Mononuclear cell (primary cell): ENCODE data around the gene KCNMA1. TPM values are rescaled to one million over a fixed set of nuclear protein-coding genes. Genes with fewer than 3 reads are reported as not detected.

Experiments
- H3K27me3 ChIP-seq: 2 replicates; pipeline ENCODE4 v1.6.0; 2011; ENCODE audit warnings: low read length, control low read depth; ENCODE audit not compliant: insufficient read depth
- H3K4me1 ChIP-seq: 2 replicates; pipeline ENCODE4 v1.5.1; 2011; ENCODE audit warnings: mild to moderate bottlenecking, low read length, control low read depth; ENCODE audit not compliant: insufficient read depth
- H3K4me3 ChIP-seq: 2 replicates; pipeline ENCODE4 v1.5.1; 2011; ENCODE audit warnings: mild to moderate bottlenecking, low read length, moderate library complexity
- H3K9me3 ChIP-seq: 2 replicates; pipeline ENCODE4 v1.5.1; 2011; ENCODE audit warnings: low read depth, mild to moderate bottlenecking, control low read depth, low read length
- total RNA-seq: library from RNA; depleted of rRNA; stranded (reverse); fragments of >200 nt; gene quantifications from one replicate; pipeline ENCODE4 v1.2.3, GENCODE V29; 2012

The KCNMA1 gene
- total RNA-seq, 1 donor: 0.42 TPM

DNA sequence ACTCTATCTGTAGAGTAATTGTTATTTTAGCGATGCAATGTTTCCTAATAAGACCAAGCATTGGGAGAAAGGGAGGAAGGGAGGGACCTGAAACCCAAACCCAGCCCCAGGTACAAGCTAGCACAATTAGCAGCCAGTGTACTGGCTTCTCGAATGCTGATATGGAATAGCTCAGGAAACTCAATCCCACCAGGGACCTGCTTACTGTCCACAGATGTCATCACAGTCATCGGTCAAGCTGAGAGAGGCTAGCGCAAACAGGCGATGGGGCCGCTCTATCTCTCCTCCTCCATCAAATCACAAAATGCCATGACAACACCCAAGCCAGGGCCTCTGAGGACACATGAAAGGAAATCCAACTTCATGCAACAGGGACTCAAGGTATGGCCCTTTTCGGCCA lies 192.1 kb downstream of the KCNMA1 start:
- Histone ChIP-seq H3K4me3 (no peak overlapping the region), H3K9me3 (no peaks in the 10 kb centered on the region), H3K4me1 (no peaks in the 10 kb centered on the region), H3K27me3 (no peaks in the 10 kb centered on the region)

DNA sequence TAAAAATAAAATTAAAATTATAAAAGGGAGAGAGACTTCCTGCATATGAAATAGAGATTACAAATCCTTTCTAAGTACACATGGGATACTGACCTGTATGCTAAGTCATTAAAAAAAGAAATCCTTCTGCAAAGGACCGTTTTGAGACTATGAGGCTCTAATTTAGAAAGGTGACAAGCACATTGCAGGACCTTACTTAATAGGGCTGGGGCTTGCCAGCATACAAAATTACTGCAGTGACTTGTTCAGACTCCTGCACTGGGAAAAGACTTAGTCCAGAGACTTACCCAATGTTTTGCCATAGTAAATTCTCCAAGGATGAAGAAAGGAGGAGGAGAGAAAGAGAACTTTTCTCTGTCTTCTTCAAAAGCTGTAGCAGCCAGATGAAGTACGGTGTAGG lies 193.6 kb downstream of the KCNMA1 start:
- no peaks in the 10 kb centered on the region for H3K4me1 ChIP-seq
- no peak overlapping the region for H3K4me3 ChIP-seq
- no peaks in the 10 kb centered on the region for H3K9me3 ChIP-seq
- no peaks in the 10 kb centered on the region for H3K27me3 ChIP-seq

DNA sequence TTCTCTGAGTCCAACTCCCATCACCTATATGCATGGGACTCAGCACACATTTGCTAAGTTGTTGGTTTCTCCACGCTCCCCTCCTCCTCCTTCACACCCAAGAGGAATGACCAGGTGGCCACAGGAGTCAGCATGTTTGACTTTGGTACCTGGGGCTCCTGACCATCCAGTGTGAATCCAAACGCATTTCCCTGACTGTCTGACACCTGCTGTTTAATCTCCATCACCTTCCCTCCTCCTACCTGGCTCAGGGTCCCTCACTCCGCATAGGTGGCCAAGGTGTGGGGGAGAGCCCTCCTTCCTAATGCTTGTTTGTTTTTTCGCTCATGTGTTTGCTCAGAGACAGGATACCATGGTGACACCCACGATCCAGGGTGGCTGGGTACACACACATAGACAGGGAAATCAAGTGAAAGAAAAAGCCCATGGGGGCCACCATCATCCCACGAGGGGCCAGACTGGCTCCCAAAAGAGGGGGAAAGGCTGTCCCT lies 194.9 kb downstream of the KCNMA1 start:
- H3K4me3 ChIP-seq: no peak overlapping the region
- H3K27me3 ChIP-seq: no peaks in the 10 kb centered on the region
- no peaks in the 10 kb centered on the region for H3K9me3 ChIP-seq
- no peaks in the 10 kb centered on the region for H3K4me1 ChIP-seq

- Histone ChIP-seq H3K9me3 (no peaks in the 10 kb centered on the region), H3K4me1 (no peaks in the 10 kb centered on the region), H3K4me3 (no peak overlapping the region), H3K27me3 (no peaks in the 10 kb centered on the region)
Observed at GRCh38 chr10:77441353-77442166, 196.0 kb downstream of the KCNMA1 start.

GRCh38 chr10:77436257-77436975 lies 201.2 kb downstream of the KCNMA1 start:
- H3K9me3 ChIP-seq: no peaks in the 10 kb centered on the region
- H3K27me3 ChIP-seq: no peaks in the 10 kb centered on the region
- no peak overlapping the region for H3K4me3 ChIP-seq
- no peaks in the 10 kb centered on the region for H3K4me1 ChIP-seq

GRCh38 chr10:77433546-77433945 lies 204.1 kb downstream of the KCNMA1 start:
- no peak overlapping the region for H3K4me3 ChIP-seq
- H3K9me3 ChIP-seq: no peaks in the 10 kb centered on the region
- H3K27me3 ChIP-seq: no peaks in the 10 kb centered on the region
- no peaks in the 10 kb centered on the region for H3K4me1 ChIP-seq

- Histone ChIP-seq H3K4me3 (no peak overlapping the region), H3K4me1 (no peaks in the 10 kb centered on the region), H3K27me3 (no peaks in the 10 kb centered on the region), H3K9me3 (no peaks in the 10 kb centered on the region)
Observed at GRCh38 chr10:77431980-77432797, 205.4 kb downstream of the KCNMA1 start.

- Histone ChIP-seq H3K9me3 (no peaks in the 10 kb centered on the region), H3K27me3 (no peaks in the 10 kb centered on the region), H3K4me1 (no peaks in the 10 kb centered on the region), H3K4me3 (no peak overlapping the region)
Observed at GRCh38 chr10:77431209-77431611, 206.4 kb downstream of the KCNMA1 start.

- Histone ChIP-seq H3K4me1 (no peaks in the 10 kb centered on the region), H3K4me3 (no peak overlapping the region), H3K9me3 (no peaks in the 10 kb centered on the region), H3K27me3 (no peaks in the 10 kb centered on the region)
Observed at GRCh38 chr10:77430530-77430929, 207.1 kb downstream of the KCNMA1 start.

DNA sequence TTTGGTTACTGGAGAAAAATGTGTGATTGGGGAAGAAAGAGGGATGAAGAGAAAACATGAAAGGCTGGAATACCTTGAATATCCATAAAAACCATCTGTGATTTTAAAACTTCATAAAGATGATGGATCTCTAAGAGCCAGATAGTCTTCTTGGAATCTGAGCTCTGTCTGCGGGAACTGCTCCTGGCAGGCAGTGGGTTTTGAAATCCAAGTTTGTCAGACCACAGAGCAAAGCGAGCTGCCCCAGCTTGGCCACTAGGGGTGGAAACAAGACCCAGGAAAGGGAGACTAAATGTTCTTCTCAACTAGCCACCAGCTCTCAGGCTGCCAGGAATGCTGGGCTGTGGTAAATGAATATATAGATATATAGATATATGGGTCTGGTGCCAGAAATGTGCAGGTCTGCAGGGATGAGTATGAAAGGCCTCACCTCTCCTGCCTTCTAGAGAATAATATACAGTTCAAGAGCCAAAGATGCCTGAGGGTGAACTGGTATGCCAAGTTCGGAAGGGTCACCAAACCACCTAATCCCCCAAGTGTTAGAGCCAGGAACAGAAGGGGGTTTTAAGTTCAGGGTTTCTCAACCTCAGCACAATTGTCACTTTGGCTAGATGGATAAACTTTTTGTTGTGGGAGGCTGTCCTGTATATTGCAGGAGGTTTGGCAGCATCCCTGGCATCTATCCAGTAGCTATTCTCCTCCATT lies 208.8 kb downstream of the KCNMA1 start:
- no peak overlapping the region for H3K4me3 ChIP-seq
- H3K27me3 ChIP-seq: no peaks in the 10 kb centered on the region
- no peaks in the 10 kb centered on the region for H3K9me3 ChIP-seq
- no peaks in the 10 kb centered on the region for H3K4me1 ChIP-seq

DNA sequence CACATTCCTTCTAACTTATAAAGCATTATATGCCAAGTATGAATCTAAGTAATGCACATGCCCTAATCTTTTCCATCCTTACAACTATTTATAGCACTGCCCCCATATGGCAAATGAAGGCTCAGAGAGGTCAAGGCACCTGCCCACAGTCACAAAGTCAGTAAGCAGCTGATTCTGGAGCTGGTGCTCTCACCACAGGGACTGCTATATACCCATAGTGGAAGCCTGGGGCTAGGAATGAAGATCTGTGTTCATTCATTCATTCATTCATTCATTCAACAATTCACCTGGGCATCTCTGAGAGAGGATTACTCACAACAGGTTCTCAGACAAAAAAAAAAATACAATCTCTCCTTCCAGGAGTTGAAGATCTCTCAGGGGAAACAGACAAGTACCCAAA lies 213.4 kb downstream of the KCNMA1 start:
- H3K9me3 ChIP-seq: no peaks in the 10 kb centered on the region
- H3K27me3 ChIP-seq: no peaks in the 10 kb centered on the region
- no peak overlapping the region for H3K4me3 ChIP-seq
- H3K4me1 ChIP-seq: no peaks in the 10 kb centered on the region

DNA sequence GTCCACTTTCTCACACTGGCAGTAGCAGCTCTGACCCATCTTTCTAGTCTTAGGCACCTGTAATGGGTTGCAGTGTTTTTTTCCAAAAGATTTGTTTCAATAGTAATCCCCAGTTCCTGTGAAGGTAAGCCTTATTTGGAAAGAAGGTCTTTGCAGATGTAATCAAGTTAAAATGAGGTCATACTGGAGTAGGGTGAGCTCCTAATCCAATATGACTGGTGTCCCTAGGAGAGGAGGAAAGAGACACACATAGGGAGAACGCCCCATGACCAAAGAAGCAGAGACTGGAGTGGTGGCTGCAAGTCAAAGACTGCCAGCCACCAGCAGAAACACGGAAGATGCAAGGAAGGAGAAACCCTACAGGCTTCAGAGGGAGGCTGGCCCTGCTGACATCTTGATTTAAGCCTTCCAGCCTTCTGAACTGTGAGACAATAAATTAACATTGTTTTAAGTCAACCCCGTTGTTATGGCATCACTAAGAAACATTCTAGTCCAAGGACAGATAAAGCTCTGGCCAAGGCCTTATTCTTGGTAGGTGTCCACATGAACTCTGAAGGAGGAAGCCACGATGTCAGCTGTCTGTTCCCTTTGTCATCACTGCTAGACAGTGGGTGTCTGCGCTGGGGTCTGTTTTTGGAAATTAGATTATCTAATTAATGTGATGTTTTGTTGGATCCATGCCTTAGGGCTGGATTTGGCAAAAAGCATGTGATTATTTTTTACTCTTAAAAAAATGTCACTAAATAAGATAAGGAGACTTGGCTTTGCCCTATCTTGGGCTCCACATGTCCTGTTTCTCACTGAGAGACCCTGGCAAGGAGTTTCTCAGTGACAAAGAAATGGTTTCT lies 214.9 kb downstream of the KCNMA1 start:
- Histone ChIP-seq H3K9me3 (no peaks in the 10 kb centered on the region), H3K27me3 (no peaks in the 10 kb centered on the region), H3K4me1 (no peaks in the 10 kb centered on the region), H3K4me3 (no peak overlapping the region)

DNA sequence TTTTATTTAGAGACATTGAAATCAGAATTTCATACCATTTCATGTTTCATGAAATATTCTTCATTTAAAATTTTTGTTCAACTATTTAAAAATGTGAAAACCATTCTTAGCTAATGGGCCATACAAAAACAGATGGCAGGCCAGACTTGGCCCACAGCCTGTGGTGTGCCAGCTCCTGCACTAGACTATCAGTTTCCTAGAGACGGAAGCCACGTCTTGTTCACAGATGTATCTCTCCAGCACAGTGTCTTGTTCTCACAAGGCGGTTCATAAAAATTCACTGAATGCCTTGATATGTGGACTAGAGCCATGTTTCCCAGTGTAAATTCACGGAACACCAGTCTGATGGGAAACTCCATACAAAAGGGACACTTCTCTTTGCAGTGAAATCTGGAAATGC lies 216.0 kb downstream of the KCNMA1 start:
- H3K4me1 ChIP-seq: no peaks in the 10 kb centered on the region
- H3K9me3 ChIP-seq: no peaks in the 10 kb centered on the region
- no peak overlapping the region for H3K4me3 ChIP-seq
- no peaks in the 10 kb centered on the region for H3K27me3 ChIP-seq
